ENCODE results near the gene FZR1. TPM values are rescaled to one million over a fixed set of nuclear protein-coding genes. Genes with fewer than 3 reads are reported as not detected.
A peak's percentile ranks its signal among the peaks of the same experiment; 100 is the strongest.
"Not testable (repeated sequence)": the region's sequence is repeated elsewhere in the genome, so short reads cannot be mapped to it uniquely, and the experiment has no call there.

Gene FZR1
- total and polyA plus RNA-seq, 2 donors: 30.5 TPM

DNA sequence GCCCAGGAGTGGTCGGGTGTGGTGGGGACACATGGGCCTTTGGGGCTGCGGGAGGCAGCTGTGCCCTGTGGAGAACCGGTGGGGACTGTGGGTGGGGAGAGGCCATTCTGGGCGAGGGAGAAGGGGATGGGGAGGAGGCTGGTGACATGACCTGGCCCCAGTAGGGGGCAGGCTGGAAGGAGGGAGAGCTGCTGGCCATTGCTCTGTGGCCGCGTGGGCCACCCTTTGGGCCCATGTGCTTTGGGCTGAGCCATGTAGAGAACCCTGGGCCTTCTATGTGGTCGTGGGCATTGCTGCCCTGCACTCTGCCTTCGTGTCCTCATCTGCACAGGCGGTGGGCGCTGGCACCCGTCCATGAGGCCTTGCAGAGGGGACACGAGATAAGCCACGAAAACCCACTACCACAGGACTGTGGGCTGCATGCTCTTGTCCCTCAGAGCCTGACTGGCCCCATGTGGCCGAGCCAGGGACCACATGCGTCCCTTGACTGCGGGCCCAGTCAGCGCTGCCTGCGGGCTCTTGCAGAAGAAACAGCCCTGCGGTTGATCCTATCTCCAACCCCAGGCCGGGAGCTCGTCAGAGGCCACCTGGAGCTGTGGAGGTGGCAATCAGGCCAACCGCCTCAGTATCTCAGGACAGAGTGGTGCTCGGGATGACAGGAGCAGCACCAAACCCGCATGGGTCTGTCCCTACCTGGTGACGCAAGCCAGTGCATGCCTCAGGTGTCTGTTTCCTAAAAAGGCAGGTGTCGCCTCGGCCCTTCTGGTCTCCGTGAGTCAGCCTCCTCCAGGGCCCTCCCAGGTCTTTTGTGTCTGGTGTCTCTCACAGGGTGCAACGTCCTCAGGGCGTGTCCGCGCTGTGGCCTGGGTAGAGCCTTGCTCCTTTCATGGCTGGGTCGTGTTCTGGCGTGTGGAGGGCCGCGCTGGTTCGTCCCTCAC is 14.3 kb downstream of the FZR1 start:
- Histone ChIP-seq H3K4me1 (ENCODE audit: insufficient read depth) (no peaks in the 10 kb centered on the region), H3K4me3 (ENCODE audit: low read depth, low read length) (no peak overlapping the region), H3K27ac (ENCODE audit: low read depth) (no peak overlapping the region), H3K36me3 (ENCODE audit: insufficient read depth) (no peaks in the 10 kb centered on the region)
- peak; percentile 47 for DNase-seq (ENCODE audit: extremely low spot score)
- 84% methylated on average over 37 of the region's 37 CpGs for WGBS

DNA sequence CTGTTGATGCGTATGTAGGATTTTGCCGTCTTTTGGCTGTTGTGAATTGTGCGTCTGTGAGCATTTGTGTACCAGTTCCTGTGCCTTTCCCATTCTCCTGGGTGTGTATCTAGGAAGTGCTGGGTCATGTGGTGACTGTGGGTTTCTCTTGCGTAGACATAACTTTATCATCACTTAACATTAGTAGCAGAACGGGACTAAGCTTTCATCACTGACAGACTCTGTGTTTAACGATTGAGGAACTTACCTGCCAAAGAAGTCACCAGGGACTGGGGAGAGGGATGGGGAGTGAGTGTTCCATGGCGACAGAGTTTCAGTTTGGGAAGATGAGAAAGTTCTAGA is 15.0 kb downstream of the FZR1 start:
- no peak for DNase-seq (ENCODE audit: extremely low spot score)
- WGBS: 82% methylated on average over 7 of the region's 7 CpGs
- no peaks in the 10 kb centered on the region for H3K36me3 ChIP-seq (ENCODE audit: insufficient read depth)
- no peaks in the 10 kb centered on the region for H3K4me1 ChIP-seq (ENCODE audit: insufficient read depth)
- H3K27ac ChIP-seq (ENCODE audit: low read depth): no peak overlapping the region
- H3K4me3 ChIP-seq (ENCODE audit: low read depth, low read length): no peak overlapping the region

DNA sequence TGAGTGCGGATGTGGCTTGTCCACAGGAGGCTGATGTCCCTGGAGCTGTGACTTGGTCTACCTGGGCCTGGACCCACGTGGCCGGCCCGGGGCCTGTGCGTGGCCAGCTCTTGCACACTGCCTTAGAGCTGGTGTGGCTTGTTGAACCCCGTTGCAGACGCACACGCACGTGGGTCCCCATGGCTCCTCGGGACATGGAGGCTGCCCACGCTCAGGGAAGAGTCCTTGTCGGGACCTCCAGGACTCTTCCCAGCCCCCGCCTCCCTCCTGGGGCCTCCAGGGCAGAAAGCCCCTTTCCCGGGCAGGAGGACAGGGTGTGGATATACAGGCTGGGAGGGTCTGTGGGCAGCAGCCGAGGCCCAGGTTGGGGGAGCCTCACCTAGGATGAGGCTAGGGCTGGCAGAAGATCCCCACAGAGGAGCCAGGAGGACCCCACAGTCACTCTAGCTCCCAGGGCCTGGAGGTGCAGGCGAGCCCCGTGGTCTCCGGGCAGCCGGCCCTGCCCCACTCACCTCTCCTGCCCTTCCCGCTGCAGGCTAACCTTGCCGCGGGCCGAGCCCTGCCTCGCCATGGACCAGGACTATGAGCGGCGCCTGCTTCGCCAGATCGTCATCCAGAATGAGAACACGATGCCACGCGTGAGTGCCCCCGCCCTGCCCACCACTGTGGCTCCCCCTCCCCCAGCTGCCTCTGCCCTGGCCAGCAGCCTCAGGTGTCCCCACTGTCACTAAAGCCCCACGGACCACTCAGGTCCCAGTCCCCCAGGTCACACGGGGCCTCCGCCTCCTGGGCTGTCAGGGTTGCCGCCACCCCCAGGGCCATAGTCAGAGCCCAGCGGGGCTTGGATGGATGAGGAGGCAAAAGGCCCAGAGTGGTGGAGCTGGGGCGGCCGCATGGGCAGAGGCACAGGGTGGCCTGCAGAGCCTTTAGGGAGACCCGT is 16.6 kb downstream of the FZR1 start:
- no peak overlapping the region for H3K27ac ChIP-seq (ENCODE audit: low read depth)
- H3K4me3 ChIP-seq (ENCODE audit: low read depth, low read length): no peak overlapping the region
- H3K36me3 ChIP-seq (ENCODE audit: insufficient read depth): no peaks in the 10 kb centered on the region
- WGBS: 93% methylated on average over 40 of the region's 40 CpGs
- H3K4me1 ChIP-seq (ENCODE audit: insufficient read depth): no peaks in the 10 kb centered on the region
- no peak for DNase-seq (ENCODE audit: extremely low spot score)

DNA sequence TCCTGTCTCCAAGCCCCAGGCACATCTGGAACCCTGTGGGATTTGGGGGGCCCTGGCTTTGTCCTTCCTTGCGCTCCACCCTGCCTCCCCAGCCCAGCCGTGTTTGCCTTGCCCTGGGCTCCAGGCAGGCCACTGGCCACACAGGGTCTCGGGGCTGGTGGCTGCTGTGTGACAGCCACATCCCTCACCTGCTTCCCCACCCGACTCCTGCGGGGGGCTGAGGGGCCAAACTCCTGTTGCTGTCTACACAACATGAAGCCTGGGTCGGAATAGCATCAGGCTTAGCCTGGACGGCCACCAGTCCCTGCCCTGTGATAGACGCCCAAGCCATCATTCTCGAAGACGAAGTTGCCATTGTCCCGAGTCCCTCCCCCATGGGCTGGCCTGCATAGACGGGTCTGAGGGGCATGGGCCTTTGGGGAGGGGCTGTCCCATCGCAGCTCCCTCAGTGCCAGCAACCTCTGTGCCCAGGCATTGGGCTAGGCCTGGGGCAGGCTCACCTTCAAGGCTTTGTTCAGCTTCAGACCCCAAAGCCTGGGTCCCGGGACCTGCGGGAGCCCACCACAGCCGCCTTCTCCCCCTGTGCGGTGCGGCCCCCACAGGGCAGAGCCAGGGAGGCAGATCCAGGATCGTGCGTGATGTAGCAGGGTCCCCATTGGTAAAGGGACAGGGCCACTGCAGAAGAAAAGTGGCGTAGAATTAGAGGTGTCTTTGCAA is 17.4 kb downstream of the FZR1 start:
- no peak for DNase-seq (ENCODE audit: extremely low spot score)
- H3K27ac ChIP-seq (ENCODE audit: low read depth): no peak overlapping the region
- H3K4me1 ChIP-seq (ENCODE audit: insufficient read depth): no peaks in the 10 kb centered on the region
- 94% methylated on average over 21 of the region's 21 CpGs for WGBS
- H3K36me3 ChIP-seq (ENCODE audit: insufficient read depth): no peaks in the 10 kb centered on the region
- H3K4me3 ChIP-seq (ENCODE audit: low read depth, low read length): no peak overlapping the region

GRCh38 chr19:3524078-3524842 is 18.1 kb downstream of the FZR1 start:
- H3K27ac ChIP-seq (ENCODE audit: low read depth): no peak overlapping the region
- DNase-seq (ENCODE audit: extremely low spot score): no peak
- H3K36me3 ChIP-seq (ENCODE audit: insufficient read depth): no peaks in the 10 kb centered on the region
- H3K4me3 ChIP-seq (ENCODE audit: low read depth, low read length): no peak overlapping the region
- H3K4me1 ChIP-seq (ENCODE audit: insufficient read depth): no peaks in the 10 kb centered on the region
- 94% methylated on average over 33 of the region's 33 CpGs for WGBS

- no peak for DNase-seq (ENCODE audit: extremely low spot score)
- H3K4me3 ChIP-seq (ENCODE audit: low read depth, low read length): no peak overlapping the region
- 93% methylated on average over 20 of the region's 20 CpGs for WGBS
- H3K4me1 ChIP-seq (ENCODE audit: insufficient read depth): no peaks in the 10 kb centered on the region
- no peak overlapping the region for H3K27ac ChIP-seq (ENCODE audit: low read depth)
- no peaks in the 10 kb centered on the region for H3K36me3 ChIP-seq (ENCODE audit: insufficient read depth)
Observed at GRCh38 chr19:3524904-3525451, 18.9 kb downstream of the FZR1 start.

DNA sequence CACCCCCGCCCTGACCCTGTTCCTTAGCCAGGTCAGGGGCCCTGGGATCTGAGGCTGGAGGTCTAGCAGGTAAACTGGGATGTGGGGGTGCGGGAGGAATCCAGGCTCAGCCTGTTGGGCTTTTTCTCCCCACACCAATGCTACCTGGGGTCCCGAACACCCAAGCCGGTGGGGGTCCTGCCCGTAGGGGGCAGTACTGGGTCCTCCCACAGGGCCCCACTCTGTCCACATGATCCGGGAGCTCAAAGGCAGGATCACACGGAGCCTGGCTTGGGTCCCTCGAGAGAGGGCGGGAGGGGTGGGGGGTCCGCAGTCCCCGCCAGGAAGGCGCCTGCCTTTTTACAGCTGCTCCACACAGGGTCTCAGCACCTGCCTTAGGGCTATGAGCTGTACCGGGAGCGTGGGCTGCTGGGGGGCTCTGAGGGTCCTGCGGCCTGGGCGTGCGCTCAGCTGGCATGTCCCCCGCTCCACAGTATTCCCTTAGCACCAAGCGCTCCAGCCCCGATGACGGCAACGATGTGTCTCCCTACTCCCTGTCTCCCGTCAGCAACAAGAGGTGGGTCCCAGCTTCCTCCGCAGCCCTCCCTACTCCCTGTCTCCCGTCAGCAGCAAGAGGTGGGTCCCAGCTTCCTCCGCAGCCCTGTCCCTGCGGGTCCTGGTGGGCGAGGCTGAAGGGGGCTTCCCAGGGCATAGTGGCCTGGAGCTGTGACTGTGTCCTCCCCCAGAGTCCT is 20.6 kb downstream of the FZR1 start:
- Histone ChIP-seq H3K4me1 (ENCODE audit: insufficient read depth) (no peaks in the 10 kb centered on the region), H3K27ac (ENCODE audit: low read depth) (no peak overlapping the region), H3K36me3 (ENCODE audit: insufficient read depth) (peaks cover 3% of the 10 kb centered on the region), H3K4me3 (ENCODE audit: low read depth, low read length) (no peak overlapping the region)
- WGBS: 95% methylated on average over 28 of the region's 28 CpGs
- DNase-seq (ENCODE audit: extremely low spot score): no peak

DNA sequence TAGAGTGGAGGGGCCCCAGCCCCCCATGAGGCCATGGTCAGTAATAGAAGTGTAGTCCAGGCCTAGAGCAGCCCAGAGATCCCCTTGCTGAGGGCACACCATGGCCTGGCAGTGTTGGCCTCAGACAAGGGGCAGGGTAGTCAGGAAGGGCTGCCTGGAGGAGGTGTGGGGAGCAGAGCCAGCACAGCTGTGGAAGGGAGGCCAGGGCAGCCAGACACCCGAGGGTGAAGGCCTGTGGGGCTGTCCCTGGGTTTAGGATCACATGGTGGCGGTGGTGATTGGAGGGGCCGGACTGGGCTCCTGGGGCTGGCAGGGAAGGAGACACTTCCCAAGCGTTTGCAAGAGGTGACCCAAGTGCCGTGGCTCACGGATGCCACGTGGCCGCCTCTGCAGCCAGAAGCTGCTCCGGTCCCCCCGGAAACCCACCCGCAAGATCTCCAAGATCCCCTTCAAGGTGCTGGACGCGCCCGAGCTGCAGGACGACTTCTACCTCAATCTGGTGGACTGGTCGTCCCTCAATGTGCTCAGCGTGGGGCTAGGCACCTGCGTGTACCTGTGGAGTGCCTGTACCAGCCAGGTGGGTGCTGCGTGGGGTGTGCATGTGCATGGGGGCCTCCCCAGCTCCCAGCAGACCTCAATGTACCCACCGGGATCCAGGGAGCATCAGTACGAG is 21.3 kb downstream of the FZR1 start:
- H3K4me1 ChIP-seq (ENCODE audit: insufficient read depth): no peaks in the 10 kb centered on the region
- DNase-seq (ENCODE audit: extremely low spot score): no peak
- H3K36me3 ChIP-seq (ENCODE audit: insufficient read depth): peaks cover 7% of the 10 kb centered on the region
- no peak overlapping the region for H3K4me3 ChIP-seq (ENCODE audit: low read depth, low read length)
- 98% methylated on average over 21 of the region's 21 CpGs for WGBS
- no peak overlapping the region for H3K27ac ChIP-seq (ENCODE audit: low read depth)

GRCh38 chr19:3528080-3528479 is 22.0 kb downstream of the FZR1 start:
- no peak for DNase-seq (ENCODE audit: extremely low spot score)
- H3K4me3 ChIP-seq (ENCODE audit: low read depth, low read length): no peak overlapping the region
- H3K4me1 ChIP-seq (ENCODE audit: insufficient read depth): no peaks in the 10 kb centered on the region
- H3K27ac ChIP-seq (ENCODE audit: low read depth): no peak overlapping the region
- WGBS: 98% methylated on average over 14 of the region's 14 CpGs
- peaks cover 7% of the 10 kb centered on the region for H3K36me3 ChIP-seq (ENCODE audit: insufficient read depth)

GRCh38 chr19:3528539-3529211 is 22.6 kb downstream of the FZR1 start:
- H3K4me1 ChIP-seq (ENCODE audit: insufficient read depth): no peaks in the 10 kb centered on the region
- no peak for DNase-seq (ENCODE audit: extremely low spot score)
- no peak overlapping the region for H3K4me3 ChIP-seq (ENCODE audit: low read depth, low read length)
- no peak overlapping the region for H3K27ac ChIP-seq (ENCODE audit: low read depth)
- WGBS: 99% methylated on average over 20 of the region's 20 CpGs
- H3K36me3 ChIP-seq (ENCODE audit: insufficient read depth): peaks cover 7% of the 10 kb centered on the region

GRCh38 chr19:3529299-3529698 is 23.2 kb downstream of the FZR1 start:
- H3K4me1 ChIP-seq (ENCODE audit: insufficient read depth); DNase-seq (ENCODE audit: extremely low spot score); H3K36me3 ChIP-seq (ENCODE audit: insufficient read depth); H3K27ac ChIP-seq (ENCODE audit: low read depth); H3K4me3 ChIP-seq (ENCODE audit: low read depth, low read length): not testable (repeated sequence)
- 98% methylated on average over 7 of the region's 7 CpGs for WGBS
